Measurements from ENCODE around the gene TUBB6. TPM values are rescaled to one million over a fixed set of nuclear protein-coding genes. Genes with fewer than 3 reads are reported as not detected.

TUBB6 gene
- total and polyA plus RNA-seq, 10 of the 15 experiments (the other 5 are each of a cell fraction or from before 2014, with no cell fraction given) = 27.4 to 262 (median 82.5) TPM

GRCh38 chr18:12307701-12308385 lies at the start of gene TUBB6 (continued):
- peak in 1 of 3 experiments; percentile 8; a peak in 1 of 6 replicates for TF ChIP-seq CTCF (IDR thresholded peaks at IDR 0.05 in 2 of 3, conservative IDR thresholded peaks at IDR 0.05 in 1 of 3; ENCODE audit: control insufficient read depth in 2 of 3, extremely low read depth in 1 of 3, insufficient read depth in 1 of 3, low read depth in 3 of 3, low read length in 3 of 3)
- TF ChIP-seq PML (IDR thresholded peaks at IDR 0.05; ENCODE audit: low read length) = no peak
- TF ChIP-seq HDAC6 (IDR thresholded peaks at IDR 0.05; ENCODE audit: unreplicated experiment) = peak; percentile 14
- TF ChIP-seq BMI1 (IDR thresholded peaks at IDR 0.05; ENCODE audit: borderline replicate concordance) = no peak
- peak; percentile 80; the same call in 1 of the 2 replicates for TF ChIP-seq POLR2AphosphoS5 (IDR thresholded peaks at IDR 0.05; ENCODE audit: low read length)
- no peak for TF ChIP-seq SP1 (IDR thresholded peaks at IDR 0.05; ENCODE audit: low read depth, low read length)
- no peak for TF ChIP-seq STAT3 (IDR thresholded peaks at IDR 0.05; ENCODE audit: low read depth, low read length)
- no peak for TF ChIP-seq ZNF384 (IDR thresholded peaks at IDR 0.05; ENCODE audit: borderline replicate concordance, low read depth, low read length)
- TF ChIP-seq USF1 (IDR thresholded peaks at IDR 0.05; ENCODE audit: borderline replicate concordance, extremely low read length, insufficient read depth, low read depth, low read length) = no peak
- TF ChIP-seq BHLHE40 (IDR thresholded peaks at IDR 0.05; ENCODE audit: borderline replicate concordance in 1 of 2, low read depth in 2 of 2, low read length in 1 of 2) = 0 out of 4 replicates have a peak, but pooled peaks of 1 of the 2 experiments have one; percentile 12
- TF ChIP-seq RFX5 (IDR thresholded peaks at IDR 0.05; ENCODE audit: low read depth, low read length) = no peak
- TF ChIP-seq, protein P1, sequence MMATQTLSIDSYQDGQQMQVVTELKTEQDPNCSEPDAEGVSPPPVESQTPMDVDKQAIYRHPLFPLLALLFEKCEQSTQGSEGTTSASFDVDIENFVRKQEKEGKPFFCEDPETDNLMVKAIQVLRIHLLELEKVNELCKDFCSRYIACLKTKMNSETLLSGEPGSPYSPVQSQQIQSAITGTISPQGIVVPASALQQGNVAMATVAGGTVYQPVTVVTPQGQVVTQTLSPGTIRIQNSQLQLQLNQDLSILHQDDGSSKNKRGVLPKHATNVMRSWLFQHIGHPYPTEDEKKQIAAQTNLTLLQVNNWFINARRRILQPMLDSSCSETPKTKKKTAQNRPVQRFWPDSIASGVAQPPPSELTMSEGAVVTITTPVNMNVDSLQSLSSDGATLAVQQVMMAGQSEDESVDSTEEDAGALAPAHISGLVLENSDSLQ (IDR thresholded peaks at IDR 0.05) = no peak
- no peak for TF ChIP-seq WRNIP1 (IDR thresholded peaks at IDR 0.05; ENCODE audit: borderline replicate concordance, low read depth, low read length)
- TF ChIP-seq TAF1 (IDR thresholded peaks at IDR 0.05; ENCODE audit: borderline replicate concordance, low read depth, low read length) = peak; percentile 69
- TF ChIP-seq IKZF1 (conservative IDR thresholded peaks at IDR 0.05) = peak; percentile 90
- no peak for TF ChIP-seq ZBED1 (IDR thresholded peaks at IDR 0.05; ENCODE audit: borderline replicate concordance)
- TF ChIP-seq HDGF (IDR thresholded peaks at IDR 0.05) = no peak
- no peak for TF ChIP-seq ZBTB4 (CRISPR knock-in tag; IDR thresholded peaks at IDR 0.05)
- 0 out of 2 replicates have a peak, but pooled peaks have one; percentile 10 for TF ChIP-seq NR2F1 (conservative IDR thresholded peaks at IDR 0.05)
- TF ChIP-seq MEF2B (IDR thresholded peaks at IDR 0.05; ENCODE audit: partially characterized antibody, poor library complexity, severe bottlenecking) = no peak
- no peak for TF ChIP-seq PBX3 (IDR thresholded peaks at IDR 0.05; ENCODE audit: insufficient replicate concordance, low read depth, low read length)
- TF ChIP-seq ASH2L (IDR thresholded peaks at IDR 0.05; ENCODE audit: borderline replicate concordance, low read depth) = no peak
